ENCODE data around the gene GNLY. TPM values are rescaled to one million over a fixed set of nuclear protein-coding genes. Genes with fewer than 3 reads are reported as not detected.
"Not testable (repeated sequence)": the region's sequence is repeated elsewhere in the genome, so short reads cannot be mapped to it uniquely, and the experiment has no call there.

Gene GNLY
- total RNA-seq, 1 donor from 2014 or later = 18.5 TPM

DNA sequence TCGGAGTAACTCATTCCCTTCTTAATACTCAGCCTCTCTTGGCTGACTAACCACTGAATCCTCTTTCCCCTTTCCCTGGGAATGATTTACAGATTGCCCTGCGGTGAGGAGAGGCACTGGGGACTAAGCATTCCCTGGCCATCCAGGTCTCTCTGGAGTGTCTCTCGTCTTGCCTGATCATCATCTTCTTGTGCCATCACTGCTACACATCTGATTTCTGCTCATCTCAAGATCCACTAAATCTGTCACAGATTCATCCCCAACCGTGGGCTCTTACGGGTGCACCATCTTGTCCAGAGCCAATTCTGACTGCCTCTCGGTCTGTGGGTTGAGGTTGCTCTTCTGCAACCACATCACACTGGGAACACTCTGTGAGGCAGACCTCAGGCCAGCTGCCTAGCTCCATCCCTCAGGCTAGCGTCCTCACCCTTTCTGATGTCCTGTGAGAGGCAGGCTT is 38.2 kb upstream of the GNLY start:
- DNase-seq (peak; percentile 73), ATAC-seq (peak; percentile 3)
- intact Hi-C loops (cut with DNase I) = no loop called here
- Histone ChIP-seq H3K36me3 (peaks cover 5% of the 10 kb centered on the region), H3K4me3 (no peak overlapping the region), H3K27ac (no peak overlapping the region), H3K4me1 (peaks cover 16% of the 10 kb centered on the region), H3K27me3 (no peaks in the 10 kb centered on the region), H3K9me3 (no peaks in the 10 kb centered on the region)
- TF ChIP-seq, protein P1, sequence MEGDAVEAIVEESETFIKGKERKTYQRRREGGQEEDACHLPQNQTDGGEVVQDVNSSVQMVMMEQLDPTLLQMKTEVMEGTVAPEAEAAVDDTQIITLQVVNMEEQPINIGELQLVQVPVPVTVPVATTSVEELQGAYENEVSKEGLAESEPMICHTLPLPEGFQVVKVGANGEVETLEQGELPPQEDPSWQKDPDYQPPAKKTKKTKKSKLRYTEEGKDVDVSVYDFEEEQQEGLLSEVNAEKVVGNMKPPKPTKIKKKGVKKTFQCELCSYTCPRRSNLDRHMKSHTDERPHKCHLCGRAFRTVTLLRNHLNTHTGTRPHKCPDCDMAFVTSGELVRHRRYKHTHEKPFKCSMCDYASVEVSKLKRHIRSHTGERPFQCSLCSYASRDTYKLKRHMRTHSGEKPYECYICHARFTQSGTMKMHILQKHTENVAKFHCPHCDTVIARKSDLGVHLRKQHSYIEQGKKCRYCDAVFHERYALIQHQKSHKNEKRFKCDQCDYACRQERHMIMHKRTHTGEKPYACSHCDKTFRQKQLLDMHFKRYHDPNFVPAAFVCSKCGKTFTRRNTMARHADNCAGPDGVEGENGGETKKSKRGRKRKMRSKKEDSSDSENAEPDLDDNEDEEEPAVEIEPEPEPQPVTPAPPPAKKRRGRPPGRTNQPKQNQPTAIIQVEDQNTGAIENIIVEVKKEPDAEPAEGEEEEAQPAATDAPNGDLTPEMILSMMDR (IDR thresholded peaks at IDR 0.05) = no peak

DNA sequence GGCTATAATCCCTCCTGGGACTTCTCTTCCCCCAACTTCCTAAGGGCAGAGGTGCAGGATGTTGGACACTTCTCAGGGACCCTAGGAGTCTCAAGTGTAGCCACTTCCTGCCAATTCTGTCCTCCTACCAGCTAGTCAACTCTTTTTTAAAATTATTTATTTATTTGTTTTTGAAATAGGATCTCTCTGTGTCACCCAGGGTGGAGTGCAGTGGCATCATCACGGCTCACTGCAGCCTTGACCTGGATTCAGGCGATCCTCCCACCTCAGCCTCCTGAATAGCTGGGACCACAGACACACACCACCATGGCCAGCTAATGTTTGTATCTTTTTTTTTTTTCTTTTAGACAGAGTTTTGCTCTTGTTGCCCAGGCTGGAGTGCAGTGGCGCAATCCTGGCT is 37.7 kb upstream of the GNLY start:
- DNase-seq (peak; percentile 77), ATAC-seq (peak; percentile 1)
- H3K36me3 ChIP-seq = peaks cover under 1% of the 10 kb centered on the region

DNA sequence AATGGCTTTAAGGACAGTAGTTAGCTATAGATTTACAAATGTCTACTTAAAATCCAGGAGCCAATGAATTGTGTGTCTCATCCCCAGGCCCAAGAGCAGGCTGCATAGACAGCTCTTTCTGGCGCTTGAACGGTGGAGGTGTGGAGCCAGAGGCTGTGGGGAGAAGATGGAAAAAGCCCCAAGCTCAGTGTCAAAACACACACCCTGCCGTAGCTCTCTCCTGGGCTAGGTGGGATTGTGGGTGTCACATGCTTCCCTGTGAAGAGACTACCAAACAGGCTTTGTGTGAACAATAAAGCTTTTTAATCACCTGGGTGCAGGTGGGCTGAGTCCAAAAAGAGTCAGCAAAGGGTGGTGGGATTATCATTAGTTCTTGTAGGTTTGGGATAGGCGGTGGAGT is 36.8 kb upstream of the GNLY start:
- H3K36me3 ChIP-seq; H3K27ac ChIP-seq; H3K4me3 ChIP-seq; H3K9me3 ChIP-seq; intact Hi-C loops (cut with DNase I); H3K27me3 ChIP-seq: not testable (repeated sequence)
- H3K4me1 ChIP-seq = peaks cover 23% of the 10 kb centered on the region
- DNase-seq = peak; percentile 83
- peak; percentile 24 for ATAC-seq

More for the DNA sequence above, 37.7 kb upstream of the GNLY start:
- TF ChIP-seq, protein P1 (IDR thresholded peaks at IDR 0.05) = no peak
- H3K9me3 ChIP-seq = no peaks in the 10 kb centered on the region
- no peak overlapping the region for H3K4me3 ChIP-seq
- no peak overlapping the region for H3K27ac ChIP-seq
- intact Hi-C loops (cut with DNase I) = no loop called here
- no peaks in the 10 kb centered on the region for H3K27me3 ChIP-seq
- H3K4me1 ChIP-seq = peaks cover 17% of the 10 kb centered on the region

DNA sequence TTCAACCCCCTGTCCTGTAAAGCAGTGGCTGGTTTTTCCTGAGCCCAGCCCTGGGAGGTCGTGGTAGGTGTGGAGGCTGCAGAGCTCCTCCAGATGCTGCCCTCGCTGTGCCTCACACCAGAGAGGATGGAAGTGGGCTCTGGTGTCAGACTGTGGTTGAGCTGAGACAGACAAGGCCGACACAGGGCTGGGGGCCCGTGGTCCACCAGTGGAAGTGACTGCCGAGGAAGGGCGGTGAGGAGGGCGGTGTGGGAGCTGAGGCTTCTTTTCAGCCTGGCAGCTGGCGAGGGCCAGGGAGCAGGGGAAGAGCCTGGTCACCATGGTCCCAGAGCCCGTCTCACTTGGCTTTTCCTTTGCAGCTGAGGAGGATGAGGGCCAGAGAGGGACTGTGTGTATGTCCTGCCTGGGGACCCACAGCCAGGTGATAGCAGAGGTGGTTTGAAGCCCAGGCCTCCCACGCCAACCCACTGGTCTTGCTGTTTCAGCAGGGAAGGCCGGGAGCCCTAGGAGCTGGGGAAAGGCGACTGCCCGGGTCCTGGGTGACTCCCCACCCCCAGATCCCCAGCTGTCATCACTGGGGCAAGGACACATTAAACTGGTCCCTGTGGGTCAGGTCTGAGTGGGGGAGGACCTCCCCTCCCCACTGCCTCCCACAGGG is 34.7 kb upstream of the GNLY start:
- H3K4me1 ChIP-seq = peaks cover 19% of the 10 kb centered on the region
- peak overlapping the region; percentile 58 for H3K27ac ChIP-seq
- H3K27me3 ChIP-seq = no peaks in the 10 kb centered on the region
- intact Hi-C loops (cut with DNase I) = no loop called here
- no peak overlapping the region for H3K4me3 ChIP-seq
- peak; percentile 87 for DNase-seq
- peak; percentile 7 for ATAC-seq
- no peaks in the 10 kb centered on the region for H3K9me3 ChIP-seq
- H3K36me3 ChIP-seq = peaks cover 9% of the 10 kb centered on the region
- TF ChIP-seq, protein P1 (IDR thresholded peaks at IDR 0.05) = no peak

DNA sequence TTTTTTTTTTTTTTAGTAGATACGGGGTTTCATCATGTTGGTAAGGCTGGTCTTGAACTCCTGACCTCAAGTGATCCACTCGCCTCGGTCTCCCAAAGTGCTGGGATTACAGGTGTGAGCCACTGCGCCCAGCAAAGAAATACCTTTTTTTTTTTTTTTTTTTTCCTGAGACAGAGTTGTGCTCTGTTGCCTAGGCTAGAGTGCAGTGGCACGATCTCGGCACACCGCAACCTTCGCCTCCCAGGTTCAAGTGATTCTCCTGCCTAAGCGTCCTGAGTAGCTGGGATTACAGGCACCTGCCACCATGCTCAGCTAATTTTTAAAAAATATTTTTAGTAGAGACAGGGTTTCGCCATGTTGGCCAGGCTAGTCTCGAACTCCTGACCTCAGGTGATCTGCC is 33.9 kb upstream of the GNLY start:
- intact Hi-C loops (cut with DNase I); H3K9me3 ChIP-seq; H3K4me3 ChIP-seq; H3K27me3 ChIP-seq; ATAC-seq: not testable (repeated sequence)
- Histone ChIP-seq H3K27ac (peak overlapping the region; percentile 92), H3K4me1 (peaks cover 19% of the 10 kb centered on the region), H3K36me3 (peaks cover 13% of the 10 kb centered on the region)
- DNase-seq = peak; percentile 67

DNA sequence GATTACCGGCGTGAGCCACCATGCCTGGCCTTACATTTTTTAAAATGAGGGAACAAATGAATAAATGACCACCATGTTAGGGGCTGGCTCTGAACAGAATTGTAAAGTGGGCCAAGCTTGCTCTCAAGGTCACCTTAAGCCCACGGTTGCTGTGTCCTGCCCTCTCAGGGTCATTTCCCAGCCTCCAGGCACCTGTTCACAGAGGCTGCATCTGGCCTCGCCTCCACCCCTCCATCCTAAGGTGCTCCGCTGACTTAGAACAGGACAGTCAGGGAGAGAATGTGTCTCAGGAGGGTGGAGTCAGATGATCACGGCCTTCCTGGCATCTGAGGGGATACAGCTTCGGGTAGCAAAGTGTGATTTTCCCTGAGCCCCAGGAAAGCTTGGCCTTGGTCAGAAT is 33.4 kb upstream of the GNLY start:
- Histone ChIP-seq H3K27ac (peak overlapping the region; percentile 92), H3K27me3 (no peaks in the 10 kb centered on the region), H3K4me3 (peak overlapping the region; percentile 47), H3K4me1 (peaks cover 19% of the 10 kb centered on the region), H3K36me3 (peaks cover 17% of the 10 kb centered on the region), H3K9me3 (no peaks in the 10 kb centered on the region)
- no peak for ATAC-seq
- TF ChIP-seq, protein P1 (IDR thresholded peaks at IDR 0.05) = no peak
- no peak for DNase-seq
- intact Hi-C loops (cut with DNase I) = no loop called here

Data from upper lobe of right lung (tissue), 1 donor.